Spleen (tissue), 11 donors: ENCODE data around the gene ZBTB42. TPM values are rescaled to one million over a fixed set of nuclear protein-coding genes. Genes with fewer than 3 reads are reported as not detected.

Experiments used
- DNase-seq: peaks from one replicate; pipeline ENCODE4 v3.0.0-alpha.2; 2020
- H3K27ac ChIP-seq, 8 donors: fragments of 200-600 bp; sonication (generic) in 7 of 8; 1 replicate in 4 of 8; 2 replicates in 4 of 8; pipeline versions ENCODE4 v1.5.0 to v1.8.0; 2016 to 2021; ENCODE audit warnings: inconsistent platforms in 4 of 8, mild to moderate bottlenecking in 4 of 8, moderate library complexity in 1 of 8
- H3K27me3 ChIP-seq, 7 donors: fragments of 200-600 bp; sonication (generic) in 6 of 7; replicated peaks in 1 of 7; 1 replicate in 4 of 7; 2 replicates in 3 of 7; pipeline versions ENCODE4 v1.5.0 to v1.8.0; 2016 to 2021; ENCODE audit warnings: inconsistent platforms in 3 of 7, mild to moderate bottlenecking in 1 of 7
- H3K36me3 ChIP-seq, 6 donors: fragments of 200-600 bp; sonication (generic) in 5 of 6; 1 replicate in 4 of 6; 2 replicates in 2 of 6; pipeline versions ENCODE4 v1.5.0 to v1.8.0; 2016 to 2021; ENCODE audit warnings: inconsistent platforms in 2 of 6
- H3K4me1 ChIP-seq, 6 donors: fragments of 200-600 bp; sonication (generic) in 5 of 6; 1 replicate in 3 of 6; 2 replicates in 3 of 6; pipeline versions ENCODE4 v1.5.0 to v1.8.0; 2016 to 2021; ENCODE audit warnings: inconsistent platforms in 3 of 6
- H3K4me3 ChIP-seq, 8 donors: fragments of 200-600 bp; sonication (generic) in 7 of 8; 1 replicate in 4 of 8; 2 replicates in 4 of 8; pipeline versions ENCODE4 v1.5.0 to v1.8.0; 2016 to 2021; ENCODE audit warnings: inconsistent platforms in 4 of 8, mild to moderate bottlenecking in 4 of 8, moderate library complexity in 2 of 8
- H3K9me3 ChIP-seq, 8 donors: fragments of 200-600 bp; sonication (generic) in 7 of 8; 1 replicate in 4 of 8; 2 replicates in 4 of 8; pipeline versions ENCODE4 v1.5.0 to v1.8.0; 2016 to 2021; ENCODE audit warnings: inconsistent platforms in 4 of 8
- POLR2A ChIP-seq, 3 donors: fragments of 450-650 bp; IDR thresholded peaks; one replicate each; pipeline ENCODE4 v1.5.1; 2017; ENCODE audit warnings: antibody characterized with exemption in 3 of 3, mild to moderate bottlenecking in 1 of 3
- POLR2AphosphoS5 ChIP-seq, 3 donors: sonication (generic); formaldehyde crosslinking; IDR thresholded peaks; one replicate each; pipeline ENCODE4 v1.5.1; 2017; ENCODE audit warnings: antibody characterized with exemption in 3 of 3
- WGBS, 5 donors: extraction: QIAGEN DNeasy Blood & Tissue Kit in 3 of 5; methylation state at CpG; one replicate each; pipeline versions ENCODE4 v1.1.5 to v1.1.7; 2013 to 2018; 5-methylcytosine and 5-hydroxymethylcytosine counted together
- intact Hi-C: fragments of 100-400 bp; cut with DNase I; formaldehyde crosslinking; loops from one replicate; pipeline ENCODE4 v1.15.0; 2023; ENCODE audit warnings: low total_unique reads
- polyA plus RNA-seq, 3 donors: library from polyadenylated mRNA; stranded (reverse); fragments of 200-250 nt; gene quantifications; one replicate each; pipeline ENCODE4 v1.2.1, GENCODE V29; 2013
- total RNA-seq, 7 donors: library from RNA; depleted of rRNA in 3 of 7; stranded (reverse); fragments of >200 nt in 3 of 7; fragmentation: NEBNext Ultra II Directional in 4 of 7; extraction: Animal tissue kit (Norgen Biotek cat#: 25700) in 4 of 7; gene quantifications; one replicate each; pipeline versions ENCODE4 v1.1.0 to v1.2.1, GENCODE V29; 2016 to 2021
- TF ChIP-seq, protein P1 (sequence below), 11 experiments: fragments of 200-600 bp in 7 of 11; fragments of 450-650 bp in 4 of 11; sonication (generic) in 4 of 11; IDR thresholded peaks in 8 of 11; conservative IDR thresholded peaks in 3 of 11; 1 replicate in 7 of 11; 2 replicates in 4 of 11; pipeline versions ENCODE4 v1.4.0 to v1.8.0; 2016 to 2021; ENCODE audit warnings: antibody characterized with exemption in 11 of 11, inconsistent platforms in 4 of 11, mild to moderate bottlenecking in 1 of 11
- donor health status: healthy with polysubstance abuse.
- donor health status: DM: no; HTN: no; CAD: no; lungs with moderate emphysema.
- donor health status: DM: no; HTN: no; CAD: no.
- donor health status: Bipolar disorder and iron deficiency.
- donor health status: healthy.
- donor health status: DM: no; HTN: no; CAD: no.
- donor health status: DM: yes; HTN: yes; CAD: no.

ZBTB42 gene
- total and polyA plus RNA-seq, 10 donors = 0.74 to 11.5 (median 4.6) TPM

DNA sequence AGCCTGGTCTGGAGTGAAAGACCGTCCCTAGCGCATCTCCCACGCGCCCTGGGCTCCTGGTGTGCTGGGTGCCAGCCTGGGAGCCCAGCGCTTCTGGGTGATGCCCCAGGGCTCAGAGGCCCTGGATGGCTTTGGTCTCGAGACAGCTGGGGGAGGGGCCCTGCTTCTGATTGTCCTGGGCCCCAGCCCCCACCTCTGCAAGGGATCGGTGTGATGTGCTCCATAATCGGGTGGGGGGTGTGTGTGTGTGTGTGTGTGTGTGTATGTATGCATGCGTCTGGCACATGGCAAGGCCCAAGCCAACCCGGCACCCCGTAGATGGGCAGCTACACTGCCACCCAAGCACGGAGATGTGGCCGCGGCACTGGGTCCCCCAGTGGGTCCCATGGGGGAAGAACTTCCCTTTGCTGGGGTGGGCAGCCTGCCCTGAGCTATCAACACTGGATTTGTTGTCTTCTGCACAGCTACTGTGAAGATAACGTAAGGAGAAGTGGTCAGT lies 3.1 kb downstream of the ZBTB42 start:
- WGBS, 5 donors = 79 to 95% (median 82%) methylated on average over 9 to 15 of the region's 15 CpGs

DNA sequence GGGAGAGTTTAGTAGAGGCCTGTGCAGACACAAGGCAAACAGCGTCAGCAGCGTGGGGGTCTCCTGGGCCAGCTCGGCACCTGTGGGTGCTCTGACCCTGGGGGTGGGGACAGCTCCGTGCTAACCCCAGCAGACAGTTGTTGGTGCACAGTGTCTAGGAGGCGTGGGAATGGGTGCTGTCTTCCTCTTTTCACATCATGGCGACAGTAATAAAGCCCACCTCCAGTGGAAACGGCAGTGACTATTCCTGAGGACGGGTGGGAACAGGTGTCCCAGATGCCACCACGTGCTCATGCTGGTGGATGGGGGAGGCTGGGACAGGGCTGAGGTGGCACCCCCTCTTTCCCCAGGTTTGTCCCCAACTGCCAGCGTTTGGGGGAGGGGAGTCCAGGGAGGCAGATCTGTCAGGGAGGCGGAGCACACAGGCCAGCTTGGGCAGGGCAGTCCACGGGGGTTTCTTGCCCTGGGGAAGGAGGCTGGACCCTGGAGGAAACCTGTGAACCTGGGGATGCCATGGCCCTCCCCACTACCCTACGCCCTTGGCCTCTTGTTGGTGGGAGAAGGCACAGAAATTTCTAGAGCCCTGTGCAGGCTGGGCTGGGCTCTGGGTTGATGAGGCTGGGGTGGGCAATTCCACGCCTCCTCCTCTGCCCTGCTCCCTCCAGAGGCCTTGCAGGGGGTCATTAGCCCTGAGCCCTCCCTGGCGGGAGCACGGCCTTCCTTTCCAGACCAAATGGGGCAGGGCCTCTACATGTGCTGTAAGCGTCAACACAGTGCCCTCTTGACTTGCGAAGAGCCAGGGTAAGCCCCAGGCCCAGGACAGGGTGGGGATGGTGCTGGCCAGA lies 3.8 kb downstream of the ZBTB42 start:
- H3K4me1 ChIP-seq = peaks cover 16 to 55% (median 29%) of the 10 kb centered on the region in 6 donors
- no peaks in the 10 kb centered on the region for H3K27me3 ChIP-seq
- no peak for DNase-seq
- TF ChIP-seq POLR2A (IDR thresholded peaks at IDR 0.05) = no peak
- TF ChIP-seq, protein P1, sequence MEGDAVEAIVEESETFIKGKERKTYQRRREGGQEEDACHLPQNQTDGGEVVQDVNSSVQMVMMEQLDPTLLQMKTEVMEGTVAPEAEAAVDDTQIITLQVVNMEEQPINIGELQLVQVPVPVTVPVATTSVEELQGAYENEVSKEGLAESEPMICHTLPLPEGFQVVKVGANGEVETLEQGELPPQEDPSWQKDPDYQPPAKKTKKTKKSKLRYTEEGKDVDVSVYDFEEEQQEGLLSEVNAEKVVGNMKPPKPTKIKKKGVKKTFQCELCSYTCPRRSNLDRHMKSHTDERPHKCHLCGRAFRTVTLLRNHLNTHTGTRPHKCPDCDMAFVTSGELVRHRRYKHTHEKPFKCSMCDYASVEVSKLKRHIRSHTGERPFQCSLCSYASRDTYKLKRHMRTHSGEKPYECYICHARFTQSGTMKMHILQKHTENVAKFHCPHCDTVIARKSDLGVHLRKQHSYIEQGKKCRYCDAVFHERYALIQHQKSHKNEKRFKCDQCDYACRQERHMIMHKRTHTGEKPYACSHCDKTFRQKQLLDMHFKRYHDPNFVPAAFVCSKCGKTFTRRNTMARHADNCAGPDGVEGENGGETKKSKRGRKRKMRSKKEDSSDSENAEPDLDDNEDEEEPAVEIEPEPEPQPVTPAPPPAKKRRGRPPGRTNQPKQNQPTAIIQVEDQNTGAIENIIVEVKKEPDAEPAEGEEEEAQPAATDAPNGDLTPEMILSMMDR (IDR thresholded peaks at IDR 0.05 in 8 of 11, conservative IDR thresholded peaks at IDR 0.05 in 3 of 11) = no peak
- no peak for TF ChIP-seq POLR2AphosphoS5 (IDR thresholded peaks at IDR 0.05)
- H3K27ac ChIP-seq = no peak overlapping the region
- H3K4me3 ChIP-seq = no peak overlapping the region
- 75 to 88% (median 86%) methylated on average over 16 to 18 of the region's 18 CpGs for WGBS, 5 donors
- no peaks in the 10 kb centered on the region for H3K9me3 ChIP-seq
- no peaks in the 10 kb centered on the region for H3K36me3 ChIP-seq
- intact Hi-C loops = no loop called here

More for the DNA sequence above, 3.1 kb downstream of the ZBTB42 start:
- no peak overlapping the region for H3K4me3 ChIP-seq
- intact Hi-C loops = no loop called here
- H3K4me1 ChIP-seq = peaks cover 16 to 62% (median 34%) of the 10 kb centered on the region in 6 donors
- no peaks in the 10 kb centered on the region for H3K9me3 ChIP-seq
- no peak for TF ChIP-seq POLR2A (IDR thresholded peaks at IDR 0.05)
- DNase-seq = peak; percentile 72
- H3K27ac ChIP-seq = no peak overlapping the region
- no peaks in the 10 kb centered on the region for H3K36me3 ChIP-seq
- H3K27me3 ChIP-seq = no peaks in the 10 kb centered on the region

DNA sequence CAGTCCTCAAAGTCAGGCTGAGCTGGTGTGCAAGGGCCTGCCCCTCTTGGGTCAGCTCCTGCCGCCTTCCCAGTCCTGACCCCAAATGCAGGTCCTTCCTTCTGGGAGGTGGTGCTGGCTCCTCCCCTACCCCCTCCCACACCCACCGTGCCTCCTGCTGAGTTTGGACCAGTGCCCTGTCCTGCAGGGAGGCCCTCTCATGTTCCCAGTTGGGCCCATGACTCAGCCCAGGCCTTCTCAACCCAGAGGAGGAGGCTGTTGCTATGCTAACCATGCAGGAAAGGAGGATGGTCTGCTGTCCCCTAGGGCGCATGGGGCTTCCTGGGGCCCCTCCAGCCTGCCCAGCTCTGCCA lies 4.4 kb downstream of the ZBTB42 start:
- DNase-seq = no peak
- intact Hi-C loops = no loop called here
- peaks cover 12 to 49% (median 23%) of the 10 kb centered on the region in 6 donors for H3K4me1 ChIP-seq
- H3K27me3 ChIP-seq = no peaks in the 10 kb centered on the region
- no peak overlapping the region for H3K4me3 ChIP-seq
- H3K27ac ChIP-seq = no peak overlapping the region
- TF ChIP-seq POLR2AphosphoS5 (IDR thresholded peaks at IDR 0.05) (no peak), POLR2A (IDR thresholded peaks at IDR 0.05) (no peak)
- TF ChIP-seq, protein P1 (IDR thresholded peaks at IDR 0.05 in 8 of 11, conservative IDR thresholded peaks at IDR 0.05 in 3 of 11) = no peak
- 48 to 60% (median 55%) methylated on average over 2 to 3 of the region's 3 CpGs for WGBS, 5 donors
- no peaks in the 10 kb centered on the region for H3K36me3 ChIP-seq
- no peaks in the 10 kb centered on the region for H3K9me3 ChIP-seq

DNA sequence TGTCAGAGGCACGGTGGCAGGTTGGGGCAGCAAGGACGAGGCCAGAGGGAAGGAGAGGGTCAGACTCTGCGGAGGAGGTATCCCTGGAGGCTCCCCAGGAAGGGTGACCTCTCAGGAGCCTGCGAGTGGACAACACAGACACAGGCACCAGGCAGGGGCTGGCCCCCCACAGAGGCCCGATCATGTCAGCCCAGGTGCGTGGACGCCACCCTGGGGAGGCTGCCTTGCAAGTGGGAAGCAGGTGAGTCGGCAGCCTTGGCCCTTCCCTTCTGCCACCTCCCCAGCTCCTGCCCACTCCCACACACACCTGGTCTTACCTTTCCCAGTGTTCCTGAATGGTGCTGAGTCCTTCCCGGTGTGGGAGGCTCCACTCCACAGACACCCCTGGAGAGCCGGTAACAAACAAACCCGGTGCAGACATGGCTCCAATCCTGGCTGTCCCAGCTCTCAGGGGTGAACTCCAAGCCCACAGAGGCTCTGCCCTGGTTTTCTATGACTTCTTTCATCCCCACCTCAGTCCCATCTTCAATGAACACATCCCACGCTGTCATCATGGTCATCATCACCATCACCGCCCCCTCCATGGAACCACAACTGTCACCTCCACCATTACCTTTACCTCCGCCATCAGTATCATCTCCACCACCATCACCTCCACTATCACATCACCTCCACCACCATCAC lies 5.2 kb downstream of the ZBTB42 start:
- H3K36me3 ChIP-seq = peaks cover 0 to 2% (median 0%) of the 10 kb centered on the region in 6 donors
- no peaks in the 10 kb centered on the region for H3K27me3 ChIP-seq
- intact Hi-C loops = no loop called here
- peak; percentile 72 for DNase-seq
- no peak overlapping the region for H3K27ac ChIP-seq
- 82 to 90% (median 82%) methylated on average over 11 to 14 of the region's 14 CpGs for WGBS, 5 donors
- no peak overlapping the region for H3K4me3 ChIP-seq
- TF ChIP-seq POLR2A (IDR thresholded peaks at IDR 0.05) (no peak), POLR2AphosphoS5 (IDR thresholded peaks at IDR 0.05) (no peak)
- peaks cover 12 to 46% (median 21%) of the 10 kb centered on the region in 6 donors for H3K4me1 ChIP-seq
- H3K9me3 ChIP-seq = no peaks in the 10 kb centered on the region
